Right atrium auricular region (tissue), 2 donors: ENCODE measurements around the gene CCDC148. TPM values are rescaled to one million over a fixed set of nuclear protein-coding genes. Genes with fewer than 3 reads are reported as not detected.
"Not testable (repeated sequence)": the region's sequence is repeated elsewhere in the genome, so short reads cannot be mapped to it uniquely, and the experiment has no call there.

Experiments
- DNase-seq: peaks from one replicate; pipeline ENCODE4 v3.0.0-alpha.2; 2019; ENCODE audit warnings: low spot score
- H3K27ac ChIP-seq, 2 donors: fragments of 200-600 bp; sonication (generic); 1 replicate in 1 of 2; 2 replicates in 1 of 2; pipeline ENCODE4 v1.5.1; 2016 to 2019
- H3K27me3 ChIP-seq, 2 donors: fragments of 200-600 bp; sonication (generic); one replicate each; pipeline versions ENCODE4 v1.5.1 to v1.6.0; 2017 to 2019
- H3K36me3 ChIP-seq: fragments of 200-600 bp; sonication (generic); one replicate; pipeline ENCODE4 v1.5.1; 2016
- H3K4me1 ChIP-seq, 2 donors: fragments of 200-600 bp; sonication (generic); one replicate each; pipeline versions ENCODE4 v1.5.1 to v1.6.0; 2017 to 2019
- H3K4me3 ChIP-seq, 2 donors: fragments of 200-600 bp; sonication (generic); 1 replicate in 1 of 2; 2 replicates in 1 of 2; pipeline ENCODE4 v1.5.1; 2017 to 2019; ENCODE audit warnings: mild to moderate bottlenecking in 1 of 2, moderate library complexity in 1 of 2
- H3K9me3 ChIP-seq, 2 donors: fragments of 200-600 bp; sonication (generic); one replicate each; pipeline ENCODE4 v1.5.1; 2019
- CTCF ChIP-seq, 2 donors: fragments of 200-600 bp; sonication (generic); IDR thresholded peaks; one replicate each; pipeline ENCODE4 v1.5.1; 2019; ENCODE audit warnings: antibody characterized with exemption in 2 of 2
- total RNA-seq, 2 donors: library from RNA; depleted of rRNA; stranded (reverse); fragments of >200 nt; gene quantifications; one replicate each; pipeline ENCODE4 v1.1.0, GENCODE V29; 2016

The CCDC148 gene
- total RNA-seq, 2 donors from 2014 or later = 0.20 to 1.1 TPM

- Histone ChIP-seq H3K9me3 (peaks cover 0 to 7% of the 10 kb centered on the region in 2 donors), H3K4me3 (no peak overlapping the region), H3K27me3 (no peaks in the 10 kb centered on the region), H3K27ac (no peak overlapping the region), H3K36me3 (no peaks in the 10 kb centered on the region), H3K4me1 (no peaks in the 10 kb centered on the region)
- no peak for TF ChIP-seq CTCF (IDR thresholded peaks at IDR 0.05)
- no peak for DNase-seq
Observed at GRCh38 chr2:158359846-158360245, 96.7 kb downstream of the CCDC148 start.

- H3K27me3 ChIP-seq = no peaks in the 10 kb centered on the region
- no peak overlapping the region for H3K4me3 ChIP-seq
- DNase-seq = no peak
- peaks cover 0 to 7% of the 10 kb centered on the region in 2 donors for H3K9me3 ChIP-seq
- H3K36me3 ChIP-seq = no peaks in the 10 kb centered on the region
- no peak overlapping the region for H3K27ac ChIP-seq
- TF ChIP-seq CTCF (IDR thresholded peaks at IDR 0.05) = no peak
- H3K4me1 ChIP-seq = no peaks in the 10 kb centered on the region
Observed at GRCh38 chr2:158357699-158358098, 98.9 kb downstream of the CCDC148 start.

- Histone ChIP-seq H3K36me3 (no peaks in the 10 kb centered on the region), H3K4me3 (no peak overlapping the region), H3K27me3 (no peaks in the 10 kb centered on the region), H3K4me1 (no peaks in the 10 kb centered on the region), H3K9me3 (peaks cover 0 to 1% of the 10 kb centered on the region in 2 donors), H3K27ac (no peak overlapping the region)
- no peak for TF ChIP-seq CTCF (IDR thresholded peaks at IDR 0.05)
- no peak for DNase-seq
Observed at GRCh38 chr2:158357122-158357521, 99.4 kb downstream of the CCDC148 start.

- not testable (repeated sequence) for H3K27ac ChIP-seq, H3K4me1 ChIP-seq, H3K9me3 ChIP-seq, H3K36me3 ChIP-seq, DNase-seq, H3K4me3 ChIP-seq, H3K27me3 ChIP-seq
Observed at GRCh38 chr2:158351466-158351816, 105.1 kb downstream of the CCDC148 start.

- not testable (repeated sequence) for H3K36me3 ChIP-seq, H3K27ac ChIP-seq, H3K9me3 ChIP-seq, DNase-seq, H3K4me1 ChIP-seq, H3K27me3 ChIP-seq, H3K4me3 ChIP-seq
Observed at GRCh38 chr2:158350751-158351465, 105.6 kb downstream of the CCDC148 start.

GRCh38 chr2:158346032-158346431 lies 110.5 kb downstream of the CCDC148 start:
- Histone ChIP-seq H3K4me3 (no peak overlapping the region), H3K36me3 (no peaks in the 10 kb centered on the region), H3K9me3 (no peaks in the 10 kb centered on the region), H3K27me3 (no peaks in the 10 kb centered on the region), H3K4me1 (no peaks in the 10 kb centered on the region), H3K27ac (no peak overlapping the region)
- no peak for DNase-seq
- no peak for TF ChIP-seq CTCF (IDR thresholded peaks at IDR 0.05)

GRCh38 chr2:158339513-158339912 lies 117.0 kb downstream of the CCDC148 start:
- H3K4me1 ChIP-seq = no peaks in the 10 kb centered on the region
- H3K9me3 ChIP-seq = no peaks in the 10 kb centered on the region
- H3K4me3 ChIP-seq = no peak overlapping the region
- no peak for DNase-seq
- no peak overlapping the region for H3K27ac ChIP-seq
- TF ChIP-seq CTCF (IDR thresholded peaks at IDR 0.05) = no peak
- H3K27me3 ChIP-seq = no peaks in the 10 kb centered on the region
- no peaks in the 10 kb centered on the region for H3K36me3 ChIP-seq
